HEK293 (cell line): Measurements from ENCODE around the gene PRR36.

Source experiments
- BCL11B ChIP-seq: fragments of 450-650 bp; formaldehyde crosslinking; IDR thresholded peaks from 2 replicates; pipeline ENCODE4 v1.5.1; 2016; ENCODE audit warnings: low read depth, missing biosample characterization, missing genetic modification characterization
- GLIS1 ChIP-seq: fragments of 450-650 bp; formaldehyde crosslinking; IDR thresholded peaks from 2 replicates; pipeline ENCODE4 v1.5.1; 2016; ENCODE audit warnings: missing biosample characterization, missing genetic modification characterization
- PRDM6 ChIP-seq: fragments of 450-650 bp; formaldehyde crosslinking; IDR thresholded peaks from 2 replicates; pipeline ENCODE4 v1.5.1; 2017; ENCODE audit warnings: missing biosample characterization, missing genetic modification characterization
- REST ChIP-seq: fragments of 450-650 bp; formaldehyde crosslinking; IDR thresholded peaks from 2 replicates; pipeline ENCODE4 v1.5.1; 2016; ENCODE audit warnings: missing biosample characterization, missing genetic modification characterization
- SP2 ChIP-seq: fragments of 450-650 bp; formaldehyde crosslinking; IDR thresholded peaks from 2 replicates; pipeline ENCODE4 v1.5.1; 2016; ENCODE audit warnings: missing biosample characterization, missing genetic modification characterization
- TCF7L2 ChIP-seq: IDR thresholded peaks from 2 replicates; pipeline ENCODE4 v1.6.1; 2011; ENCODE audit warnings: low read depth, mild to moderate bottlenecking, inconsistent platforms, low read length, moderate library complexity, borderline replicate concordance
- ZNF121 ChIP-seq: fragments of 450-650 bp; formaldehyde crosslinking; IDR thresholded peaks from 2 replicates; pipeline ENCODE4 v1.5.1; 2016; ENCODE audit warnings: missing biosample characterization, missing genetic modification characterization
- ZNF138 ChIP-seq: fragments of 450-650 bp; formaldehyde crosslinking; IDR thresholded peaks from 2 replicates; pipeline ENCODE4 v1.5.1; 2016; ENCODE audit warnings: missing biosample characterization, missing genetic modification characterization, borderline replicate concordance
- ZNF394 ChIP-seq: fragments of 450-650 bp; formaldehyde crosslinking; IDR thresholded peaks from 2 replicates; pipeline ENCODE4 v1.5.1; 2016; ENCODE audit warnings: missing biosample characterization, missing genetic modification characterization, mild to moderate bottlenecking, moderate library complexity, borderline replicate concordance
- ZNF404 ChIP-seq: fragments of 450-650 bp; formaldehyde crosslinking; IDR thresholded peaks from 2 replicates; pipeline ENCODE4 v1.5.1; 2017; ENCODE audit warnings: missing biosample characterization, missing genetic modification characterization
- ZNF416 ChIP-seq: fragments of 450-650 bp; formaldehyde crosslinking; IDR thresholded peaks from 2 replicates; pipeline ENCODE4 v1.5.1; 2016; ENCODE audit warnings: missing biosample characterization, missing genetic modification characterization
- ZNF513 ChIP-seq: fragments of 450-650 bp; IDR thresholded peaks from 2 replicates; pipeline ENCODE4 v1.5.1; 2018; ENCODE audit warnings: missing biosample characterization, missing genetic modification characterization
- ZNF521 ChIP-seq: fragments of 450-650 bp; formaldehyde crosslinking; IDR thresholded peaks from 2 replicates; pipeline ENCODE4 v1.5.1; 2017; ENCODE audit warnings: missing biosample characterization, mild to moderate bottlenecking, missing genetic modification characterization
- ZNF561 ChIP-seq: fragments of 450-650 bp; IDR thresholded peaks from 2 replicates; pipeline ENCODE4 v1.5.1; 2018; ENCODE audit warnings: missing biosample characterization, missing genetic modification characterization, borderline replicate concordance
- ZNF621 ChIP-seq: fragments of 450-650 bp; formaldehyde crosslinking; IDR thresholded peaks from 2 replicates; pipeline ENCODE4 v1.5.1; 2017; ENCODE audit warnings: missing biosample characterization, missing genetic modification characterization
- ZNF645 ChIP-seq: fragments of 450-650 bp; formaldehyde crosslinking; IDR thresholded peaks from 2 replicates; pipeline ENCODE4; 2016; ENCODE audit warnings: missing biosample characterization, missing genetic modification characterization
- ZNF670 ChIP-seq: fragments of 450-650 bp; formaldehyde crosslinking; IDR thresholded peaks from 2 replicates; pipeline ENCODE4 v1.5.1; 2016; ENCODE audit warnings: missing biosample characterization, missing genetic modification characterization, low read depth
- ZNF677 ChIP-seq: fragments of 450-650 bp; IDR thresholded peaks from 2 replicates; pipeline ENCODE4 v1.5.0; 2018; ENCODE audit warnings: missing biosample characterization, mild to moderate bottlenecking, missing genetic modification characterization, moderate library complexity
- TF ChIP-seq, protein P1 (sequence below): fragments of 450-650 bp; formaldehyde crosslinking; IDR thresholded peaks from 2 replicates; pipeline ENCODE4 v1.5.1; 2016; ENCODE audit warnings: missing biosample characterization, missing genetic modification characterization
- TF ChIP-seq, protein P2 (sequence below): fragments of 450-650 bp; formaldehyde crosslinking; IDR thresholded peaks from 2 replicates; pipeline ENCODE4 v1.5.1; 2016; ENCODE audit warnings: missing biosample characterization, missing genetic modification characterization, borderline replicate concordance
- TF ChIP-seq, protein P3 (sequence below): fragments of 450-650 bp; formaldehyde crosslinking; optimal IDR thresholded peaks from 2 replicates; pipeline ENCODE3; 2016; ENCODE audit warnings: missing biosample characterization, mild to moderate bottlenecking, missing genetic modification characterization

The PRR36 gene

DNA sequence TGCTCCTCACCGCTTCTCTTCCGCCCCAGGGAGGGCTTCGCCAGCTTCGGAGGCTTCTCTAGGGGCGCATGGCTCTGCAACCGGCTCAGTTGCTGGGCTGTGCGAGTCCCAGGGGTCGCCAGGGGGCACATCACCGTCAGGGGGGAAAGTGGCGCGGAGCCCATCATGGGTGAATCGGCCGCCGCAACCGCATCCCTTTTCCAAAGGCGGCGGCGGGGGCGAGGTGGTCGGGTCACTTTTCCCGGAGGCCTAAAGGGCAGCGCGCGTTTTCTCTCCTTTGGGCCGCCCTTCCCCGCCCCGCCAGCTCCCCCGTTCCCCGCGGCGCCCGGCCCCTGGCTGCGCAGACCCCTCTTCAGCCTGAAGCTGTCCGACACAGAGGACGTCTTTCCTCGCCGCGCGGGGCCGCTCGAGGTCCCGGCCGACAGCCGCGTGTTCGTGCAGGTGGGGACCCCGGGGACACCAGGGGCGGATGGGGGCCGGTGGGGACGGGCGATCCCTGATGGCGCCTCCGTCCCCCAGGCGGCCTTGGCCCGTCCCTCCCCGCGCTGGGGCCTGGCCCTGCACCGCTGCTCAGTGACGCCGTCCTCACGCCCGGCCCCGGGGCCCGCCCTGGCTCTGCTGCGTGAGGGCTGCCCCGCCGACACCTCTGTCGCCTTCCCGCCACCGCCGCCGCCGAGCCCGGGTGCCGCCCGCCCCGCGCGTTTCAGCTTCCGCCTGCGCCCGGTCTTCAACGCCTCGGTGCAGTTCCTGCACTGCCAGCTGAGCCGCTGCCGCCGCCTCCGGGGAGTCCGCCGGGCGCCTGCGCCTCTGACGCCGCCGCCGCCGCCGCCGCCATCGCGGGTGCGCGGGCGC lies 42.1 kb upstream of the PRR36 start (continued):
- TF ChIP-seq ZNF645 (tag by site-specific recombination) (no peak), SP2 (peak; percentile 46), BCL11B (peak; percentile 46; the same call in 1 of the 2 replicates), ZNF621 (tag by site-specific recombination) (no peak), ZNF404 (tag by site-specific recombination) (no peak), ZNF416 (tag by site-specific recombination) (no peak), ZNF677 (tag by site-specific recombination) (0 out of 2 replicates have a peak, but pooled peaks have one; percentile 13), ZNF670 (tag by site-specific recombination) (no peak), GLIS1 (tag by site-specific recombination) (no peak; the same call in 1 of the 2 replicates), ZNF394 (tag by site-specific recombination) (no peak), ZNF138 (no peak), ZNF521 (tag by site-specific recombination) (no peak), TCF7L2 (no peak), PRDM6 (tag by site-specific recombination) (no peak), REST (no peak), ZNF121 (tag by site-specific recombination) (no peak), ZNF561 (tag by site-specific recombination) (peak; percentile 87; the same call in 1 of the 2 replicates), ZNF513 (tag by site-specific recombination) (no peak)
- TF ChIP-seq, protein P1, sequence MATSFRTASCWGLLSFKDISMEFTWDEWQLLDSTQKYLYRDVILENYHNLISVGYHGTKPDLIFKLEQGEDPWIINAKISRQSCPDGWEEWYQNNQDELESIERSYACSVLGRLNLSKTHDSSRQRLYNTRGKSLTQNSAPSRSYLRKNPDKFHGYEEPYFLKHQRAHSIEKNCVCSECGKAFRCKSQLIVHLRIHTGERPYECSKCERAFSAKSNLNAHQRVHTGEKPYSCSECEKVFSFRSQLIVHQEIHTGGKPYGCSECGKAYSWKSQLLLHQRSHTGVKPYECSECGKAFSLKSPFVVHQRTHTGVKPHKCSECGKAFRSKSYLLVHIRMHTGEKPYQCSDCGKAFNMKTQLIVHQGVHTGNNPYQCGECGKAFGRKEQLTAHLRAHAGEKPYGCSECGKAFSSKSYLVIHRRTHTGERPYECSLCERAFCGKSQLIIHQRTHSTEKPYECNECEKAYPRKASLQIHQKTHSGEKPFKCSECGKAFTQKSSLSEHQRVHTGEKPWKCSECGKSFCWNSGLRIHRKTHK (tag by site-specific recombination): no peak
- TF ChIP-seq, protein P2, sequence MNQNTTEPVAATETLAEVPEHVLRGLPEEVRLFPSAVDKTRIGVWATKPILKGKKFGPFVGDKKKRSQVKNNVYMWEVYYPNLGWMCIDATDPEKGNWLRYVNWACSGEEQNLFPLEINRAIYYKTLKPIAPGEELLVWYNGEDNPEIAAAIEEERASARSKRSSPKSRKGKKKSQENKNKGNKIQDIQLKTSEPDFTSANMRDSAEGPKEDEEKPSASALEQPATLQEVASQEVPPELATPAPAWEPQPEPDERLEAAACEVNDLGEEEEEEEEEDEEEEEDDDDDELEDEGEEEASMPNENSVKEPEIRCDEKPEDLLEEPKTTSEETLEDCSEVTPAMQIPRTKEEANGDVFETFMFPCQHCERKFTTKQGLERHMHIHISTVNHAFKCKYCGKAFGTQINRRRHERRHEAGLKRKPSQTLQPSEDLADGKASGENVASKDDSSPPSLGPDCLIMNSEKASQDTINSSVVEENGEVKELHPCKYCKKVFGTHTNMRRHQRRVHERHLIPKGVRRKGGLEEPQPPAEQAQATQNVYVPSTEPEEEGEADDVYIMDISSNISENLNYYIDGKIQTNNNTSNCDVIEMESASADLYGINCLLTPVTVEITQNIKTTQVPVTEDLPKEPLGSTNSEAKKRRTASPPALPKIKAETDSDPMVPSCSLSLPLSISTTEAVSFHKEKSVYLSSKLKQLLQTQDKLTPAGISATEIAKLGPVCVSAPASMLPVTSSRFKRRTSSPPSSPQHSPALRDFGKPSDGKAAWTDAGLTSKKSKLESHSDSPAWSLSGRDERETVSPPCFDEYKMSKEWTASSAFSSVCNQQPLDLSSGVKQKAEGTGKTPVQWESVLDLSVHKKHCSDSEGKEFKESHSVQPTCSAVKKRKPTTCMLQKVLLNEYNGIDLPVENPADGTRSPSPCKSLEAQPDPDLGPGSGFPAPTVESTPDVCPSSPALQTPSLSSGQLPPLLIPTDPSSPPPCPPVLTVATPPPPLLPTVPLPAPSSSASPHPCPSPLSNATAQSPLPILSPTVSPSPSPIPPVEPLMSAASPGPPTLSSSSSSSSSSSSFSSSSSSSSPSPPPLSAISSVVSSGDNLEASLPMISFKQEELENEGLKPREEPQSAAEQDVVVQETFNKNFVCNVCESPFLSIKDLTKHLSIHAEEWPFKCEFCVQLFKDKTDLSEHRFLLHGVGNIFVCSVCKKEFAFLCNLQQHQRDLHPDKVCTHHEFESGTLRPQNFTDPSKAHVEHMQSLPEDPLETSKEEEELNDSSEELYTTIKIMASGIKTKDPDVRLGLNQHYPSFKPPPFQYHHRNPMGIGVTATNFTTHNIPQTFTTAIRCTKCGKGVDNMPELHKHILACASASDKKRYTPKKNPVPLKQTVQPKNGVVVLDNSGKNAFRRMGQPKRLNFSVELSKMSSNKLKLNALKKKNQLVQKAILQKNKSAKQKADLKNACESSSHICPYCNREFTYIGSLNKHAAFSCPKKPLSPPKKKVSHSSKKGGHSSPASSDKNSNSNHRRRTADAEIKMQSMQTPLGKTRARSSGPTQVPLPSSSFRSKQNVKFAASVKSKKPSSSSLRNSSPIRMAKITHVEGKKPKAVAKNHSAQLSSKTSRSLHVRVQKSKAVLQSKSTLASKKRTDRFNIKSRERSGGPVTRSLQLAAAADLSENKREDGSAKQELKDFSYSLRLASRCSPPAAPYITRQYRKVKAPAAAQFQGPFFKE (tag by site-specific recombination): no peak
- TF ChIP-seq, protein P3, sequence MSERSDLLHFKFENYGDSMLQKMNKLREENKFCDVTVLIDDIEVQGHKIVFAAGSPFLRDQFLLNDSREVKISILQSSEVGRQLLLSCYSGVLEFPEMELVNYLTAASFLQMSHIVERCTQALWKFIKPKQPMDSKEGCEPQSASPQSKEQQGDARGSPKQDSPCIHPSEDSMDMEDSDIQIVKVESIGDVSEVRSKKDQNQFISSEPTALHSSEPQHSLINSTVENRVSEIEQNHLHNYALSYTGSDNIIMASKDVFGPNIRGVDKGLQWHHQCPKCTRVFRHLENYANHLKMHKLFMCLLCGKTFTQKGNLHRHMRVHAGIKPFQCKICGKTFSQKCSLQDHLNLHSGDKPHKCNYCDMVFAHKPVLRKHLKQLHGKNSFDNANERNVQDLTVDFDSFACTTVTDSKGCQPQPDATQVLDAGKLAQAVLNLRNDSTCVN (tag by site-specific recombination): peak; percentile 33
